BJ (cell line): Measurements from ENCODE around the gene TBC1D8. TPM values are rescaled to one million over a fixed set of nuclear protein-coding genes. Genes with fewer than 3 reads are reported as not detected.

Experiments used
- CTCF ChIA-PET: fragments of 350-600 bp; formaldehyde crosslinking; extraction: SDS; loops from one replicate; lab custom pipeline; 2021; ENCODE audit warnings: antibody characterized with exemption, inconsistent platforms; lab: Yijun Ruan, JAX
- POLR2A ChIA-PET: fragments of 300-600 bp; sonication (Branson Sonifier 250); formaldehyde crosslinking; extraction: SDS; loops from one replicate; lab custom pipeline; 2021; ENCODE audit warnings: antibody characterized with exemption; lab: Charles Lee
- DNase-seq: peaks from one replicate; pipeline ENCODE4 v3.0.0-alpha.2; 2011; ENCODE audit warnings: low read depth
- H3K27me3 ChIP-seq: 2 replicates; pipeline ENCODE4 v1.6.0; 2011; ENCODE audit warnings: low read length; ENCODE audit not compliant: control insufficient read depth, insufficient read depth
- H3K36me3 ChIP-seq: 2 replicates; pipeline ENCODE4 v1.5.1; 2011; ENCODE audit warnings: low read length; ENCODE audit not compliant: control insufficient read depth, insufficient read depth
- H3K4me3 ChIP-seq: 2 replicates; pipeline ENCODE4 v1.5.1; 2011; ENCODE audit warnings: low read depth, mild to moderate bottlenecking, control low read depth, low read length
- CTCF ChIP-seq: IDR thresholded peaks from 2 replicates; pipeline ENCODE4 v1.5.1; 2011; ENCODE audit warnings: low read depth, mild to moderate bottlenecking, control low read depth, inconsistent platforms, low read length, moderate library complexity; ENCODE audit not compliant: insufficient read depth
- polyA plus RNA-seq: library from polyadenylated mRNA; depleted of rRNA; stranded (reverse); fragments of >200 nt; gene quantifications from 2 replicates; pipeline ENCODE4 v1.2.3, GENCODE V29; 2011

TBC1D8 gene
- polyA plus RNA-seq, 1 experiment, result 8.8 TPM

GRCh38 chr2:101130081-101130480 lies 21.1 kb downstream of the TBC1D8 start:
- H3K4me3 ChIP-seq, result no peak overlapping the region
- ChIA-PET CTCF (no interaction called here), POLR2A (no interaction called here)
- DNase-seq, result no peak
- no peaks in the 10 kb centered on the region for H3K36me3 ChIP-seq
- TF ChIP-seq CTCF, result no peak
- H3K27me3 ChIP-seq, result no peaks in the 10 kb centered on the region

- POLR2A ChIA-PET, result no interaction called here
- CTCF ChIA-PET, result interaction anchor here (0.6 kb wide), 1 partner anchor 65 kb away, joined by 3 read pairs; no protein-coding TSS in a partner anchor
- no peaks in the 10 kb centered on the region for H3K27me3 ChIP-seq
- no peak for TF ChIP-seq CTCF
- DNase-seq, result no peak
- H3K4me3 ChIP-seq, result no peak overlapping the region
- H3K36me3 ChIP-seq, result no peaks in the 10 kb centered on the region
Observed at GRCh38 chr2:101127319-101128056, 23.7 kb downstream of the TBC1D8 start.

GRCh38 chr2:101125808-101126207 lies 25.4 kb downstream of the TBC1D8 start:
- no peak for DNase-seq
- no peak overlapping the region for H3K4me3 ChIP-seq
- no peaks in the 10 kb centered on the region for H3K36me3 ChIP-seq
- CTCF ChIA-PET, result interaction anchor here (0.8 to 1.2 kb wide), 2 partner anchors 14 kb away, joined by 3 read pairs; no protein-coding TSS in a partner anchor
- POLR2A ChIA-PET, result interaction anchor here (0.6 kb wide), 1 partner anchor 62 kb away, joined by 15 read pairs; no protein-coding TSS in a partner anchor
- no peak for TF ChIP-seq CTCF
- no peaks in the 10 kb centered on the region for H3K27me3 ChIP-seq

- no peaks in the 10 kb centered on the region for H3K36me3 ChIP-seq
- H3K4me3 ChIP-seq, result no peak overlapping the region
- CTCF ChIA-PET, result interaction anchor here (0.8 to 1.2 kb wide), 2 partner anchors 13 to 15 kb away, joined by 3 read pairs; no protein-coding TSS in a partner anchor
- DNase-seq, result no peak
- TF ChIP-seq CTCF, result no peak
- POLR2A ChIA-PET, result interaction anchor here (0.6 kb wide), 1 partner anchor 62 kb away, joined by 15 read pairs; no protein-coding TSS in a partner anchor
- no peaks in the 10 kb centered on the region for H3K27me3 ChIP-seq
Observed at GRCh38 chr2:101125374-101125773, 25.8 kb downstream of the TBC1D8 start.

- H3K27me3 ChIP-seq, result no peaks in the 10 kb centered on the region
- DNase-seq, result peak; percentile 97
- CTCF ChIA-PET, result interaction anchor here (0.8 to 1.2 kb wide), 3 partner anchors 15 to 25 kb away, joined by 3 read pairs; no protein-coding TSS in a partner anchor
- POLR2A ChIA-PET, result no interaction called here
- H3K36me3 ChIP-seq, result no peaks in the 10 kb centered on the region
- no peak for TF ChIP-seq CTCF
- H3K4me3 ChIP-seq, result no peak overlapping the region
Observed at GRCh38 chr2:101124643-101125366, 26.4 kb downstream of the TBC1D8 start.
